GM21515 (cell line): ENCODE results near the gene PRDM2.

Source experiments
- ATAC-seq: cut with Tn5 transposase; IDR thresholded peaks from one replicate; pipeline ENCODE4 v1.9.1; 2021; ENCODE audit not compliant: unreplicated experiment

Gene PRDM2

DNA sequence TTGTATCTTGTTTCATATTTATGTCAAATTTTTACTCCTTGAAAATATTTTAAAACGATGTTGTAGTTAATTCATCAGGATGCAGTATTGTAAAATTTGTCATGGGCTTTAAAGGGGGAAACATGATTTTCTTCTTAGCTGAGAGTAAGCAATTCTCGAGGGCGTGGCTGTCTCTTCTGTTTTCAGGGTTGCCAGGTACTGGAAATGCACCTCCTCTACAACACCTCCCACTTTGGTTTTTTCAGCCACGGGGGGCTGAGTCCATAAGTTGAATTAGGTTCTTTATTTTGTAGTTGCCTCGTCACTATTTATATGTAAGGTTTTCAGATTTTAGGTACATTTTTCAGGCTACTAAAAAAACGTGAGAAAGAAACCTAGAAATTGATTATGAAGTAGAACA, 64.0 kb downstream of the PRDM2 start:
- no peak for ATAC-seq

GRCh38 chr1:13764588-13765332, 64.8 kb downstream of the PRDM2 start:
- no peak for ATAC-seq

DNA sequence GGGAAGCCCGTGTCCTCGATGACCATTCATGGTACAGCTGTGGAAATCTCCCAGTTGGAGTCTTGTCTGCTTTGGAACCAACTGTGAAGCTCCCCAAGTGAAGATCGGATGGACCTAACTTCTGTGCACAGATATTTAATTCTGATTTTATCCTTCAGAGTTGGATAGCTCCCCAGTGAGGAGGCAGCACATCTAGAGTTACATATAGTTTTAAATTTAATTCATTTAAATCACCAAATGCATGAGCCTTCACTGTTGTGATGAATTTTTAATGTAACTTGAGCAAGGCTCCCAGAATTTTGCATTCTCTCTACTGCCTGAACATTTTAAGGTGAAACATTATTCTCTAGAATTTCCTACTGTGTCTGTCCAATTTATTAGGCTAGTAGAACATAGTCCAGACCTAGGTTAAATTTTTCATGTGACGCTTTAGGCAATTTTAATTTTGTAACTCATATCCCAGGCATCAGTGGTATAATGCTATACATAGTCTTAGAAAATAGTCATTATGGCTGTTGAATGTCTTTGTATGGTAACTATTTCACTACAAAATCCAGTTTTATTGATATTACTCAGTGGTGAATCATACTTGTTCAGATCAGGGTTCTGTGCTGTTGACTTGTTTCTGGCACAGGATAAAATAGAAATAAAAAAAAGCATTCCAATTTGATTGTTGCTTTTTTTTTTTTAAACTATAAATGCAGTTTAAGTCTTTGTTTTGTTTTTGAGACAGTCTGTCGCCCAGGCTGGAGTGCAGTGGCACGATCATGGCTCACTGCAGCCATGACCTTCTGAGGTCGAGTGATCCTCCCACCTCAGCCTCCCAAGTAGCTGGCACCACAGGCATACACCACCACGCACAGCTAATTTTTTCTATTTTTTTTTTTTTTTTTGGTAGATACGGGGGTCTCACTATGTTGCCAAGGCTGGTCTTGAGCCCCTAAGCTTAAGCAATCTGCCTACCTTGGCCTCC, 66.9 kb downstream of the PRDM2 start:
- no peak for ATAC-seq

GRCh38 chr1:13769212-13769611, 69.2 kb downstream of the PRDM2 start:
- no peak for ATAC-seq

GRCh38 chr1:13769830-13770229, 69.8 kb downstream of the PRDM2 start:
- ATAC-seq = no peak

DNA sequence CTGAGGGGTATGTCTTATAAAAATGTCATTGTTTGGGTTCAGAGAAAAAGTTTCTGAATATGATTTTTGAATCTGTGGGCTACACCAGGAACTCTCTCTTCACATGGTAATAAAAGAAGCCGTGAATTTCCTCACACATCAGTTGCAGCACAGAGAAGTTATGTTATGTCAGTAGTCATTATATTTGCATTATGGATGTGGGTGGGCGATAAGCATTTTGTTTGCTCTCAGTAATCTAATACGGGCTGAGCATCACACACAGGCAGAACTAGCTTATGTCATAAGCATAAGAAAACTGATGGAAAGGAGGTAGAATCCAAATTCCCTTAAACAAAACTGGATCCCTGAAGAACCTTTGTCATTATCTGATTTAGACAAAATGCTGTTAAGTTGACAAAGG, 70.8 kb downstream of the PRDM2 start:
- no peak for ATAC-seq

GRCh38 chr1:13771745-13772144, 71.8 kb downstream of the PRDM2 start:
- ATAC-seq = no peak

DNA sequence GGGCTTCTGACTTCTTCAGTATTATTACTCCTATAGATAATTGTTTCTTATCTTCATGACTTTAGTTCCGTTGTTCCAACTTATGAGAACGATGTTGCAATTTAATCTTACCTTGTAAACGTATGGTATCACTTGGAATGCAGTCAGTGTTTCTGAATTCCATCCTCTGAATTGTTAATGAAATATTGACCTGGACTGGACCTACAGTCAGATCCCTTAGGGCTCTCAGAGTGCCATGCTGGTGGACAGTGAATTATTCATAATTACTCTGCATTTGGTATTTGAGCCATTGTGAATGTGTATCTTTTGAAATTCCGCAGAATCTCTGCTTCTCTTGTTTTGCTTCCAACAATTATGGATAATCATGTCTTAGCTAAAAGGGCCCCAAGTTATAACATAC, 72.3 kb downstream of the PRDM2 start:
- no peak for ATAC-seq

- ATAC-seq = no peak
Measured at GRCh38 chr1:13774121-13774520, 74.1 kb downstream of the PRDM2 start.

- ATAC-seq = no peak
Measured at GRCh38 chr1:13775459-13775858, 75.5 kb downstream of the PRDM2 start.

DNA sequence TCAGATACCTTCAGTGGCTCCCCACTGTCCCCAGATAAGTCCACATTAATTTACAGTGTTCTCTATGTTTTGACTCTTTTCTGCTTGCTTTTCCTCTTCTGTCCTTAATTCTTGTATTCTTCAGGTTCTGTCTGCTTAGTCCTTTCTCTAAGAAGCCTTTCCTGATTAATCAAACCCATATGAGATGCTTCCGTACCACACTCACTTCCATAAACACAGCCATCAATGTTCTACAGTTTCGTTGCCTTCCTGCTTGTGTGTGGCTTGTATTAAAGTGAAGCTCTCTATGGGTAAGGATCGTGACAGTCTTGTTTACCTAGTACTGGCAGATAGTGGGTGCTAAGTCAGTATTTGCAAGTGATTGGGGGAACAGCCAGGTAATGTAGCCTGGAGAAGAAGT, 75.9 kb downstream of the PRDM2 start:
- ATAC-seq = no peak

DNA sequence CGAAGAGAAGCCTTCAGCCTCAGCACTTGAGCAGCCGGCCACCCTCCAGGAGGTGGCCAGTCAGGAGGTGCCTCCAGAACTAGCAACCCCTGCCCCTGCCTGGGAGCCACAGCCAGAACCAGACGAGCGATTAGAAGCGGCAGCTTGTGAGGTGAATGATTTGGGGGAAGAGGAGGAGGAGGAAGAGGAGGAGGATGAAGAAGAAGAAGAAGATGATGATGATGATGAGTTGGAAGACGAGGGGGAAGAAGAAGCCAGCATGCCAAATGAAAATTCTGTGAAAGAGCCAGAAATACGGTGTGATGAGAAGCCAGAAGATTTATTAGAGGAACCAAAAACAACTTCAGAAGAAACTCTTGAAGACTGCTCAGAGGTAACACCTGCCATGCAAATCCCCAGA, 78.4 kb downstream of the PRDM2 start:
- ATAC-seq = no peak

DNA sequence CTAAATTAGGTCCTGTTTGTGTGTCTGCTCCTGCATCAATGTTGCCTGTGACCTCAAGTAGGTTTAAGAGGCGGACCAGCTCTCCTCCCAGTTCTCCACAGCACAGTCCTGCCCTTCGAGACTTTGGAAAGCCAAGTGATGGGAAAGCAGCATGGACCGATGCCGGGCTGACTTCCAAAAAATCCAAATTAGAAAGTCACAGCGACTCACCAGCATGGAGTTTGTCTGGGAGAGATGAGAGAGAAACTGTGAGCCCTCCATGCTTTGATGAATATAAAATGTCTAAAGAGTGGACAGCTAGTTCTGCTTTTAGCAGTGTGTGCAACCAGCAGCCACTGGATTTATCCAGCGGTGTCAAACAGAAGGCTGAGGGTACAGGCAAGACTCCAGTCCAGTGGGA, 79.9 kb downstream of the PRDM2 start:
- no peak for ATAC-seq

DNA sequence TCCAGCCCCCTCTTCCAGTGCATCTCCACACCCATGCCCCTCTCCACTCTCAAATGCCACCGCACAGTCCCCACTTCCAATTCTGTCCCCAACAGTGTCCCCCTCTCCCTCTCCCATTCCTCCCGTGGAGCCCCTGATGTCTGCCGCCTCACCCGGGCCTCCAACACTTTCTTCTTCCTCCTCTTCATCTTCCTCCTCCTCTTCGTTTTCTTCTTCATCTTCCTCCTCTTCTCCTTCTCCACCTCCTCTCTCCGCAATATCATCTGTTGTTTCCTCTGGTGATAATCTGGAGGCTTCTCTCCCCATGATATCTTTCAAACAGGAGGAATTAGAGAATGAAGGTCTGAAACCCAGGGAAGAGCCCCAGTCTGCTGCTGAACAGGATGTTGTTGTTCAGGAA, 80.8 kb downstream of the PRDM2 start:
- ATAC-seq = no peak

DNA sequence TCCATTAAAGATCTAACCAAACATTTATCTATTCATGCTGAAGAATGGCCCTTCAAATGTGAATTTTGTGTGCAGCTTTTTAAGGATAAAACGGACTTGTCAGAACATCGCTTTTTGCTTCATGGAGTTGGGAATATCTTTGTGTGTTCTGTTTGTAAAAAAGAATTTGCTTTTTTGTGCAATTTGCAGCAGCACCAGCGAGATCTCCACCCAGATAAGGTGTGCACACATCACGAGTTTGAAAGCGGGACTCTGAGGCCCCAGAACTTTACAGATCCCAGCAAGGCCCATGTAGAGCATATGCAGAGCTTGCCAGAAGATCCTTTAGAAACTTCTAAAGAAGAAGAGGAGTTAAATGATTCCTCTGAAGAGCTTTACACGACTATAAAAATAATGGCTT, 81.2 kb downstream of the PRDM2 start:
- ATAC-seq = no peak

DNA sequence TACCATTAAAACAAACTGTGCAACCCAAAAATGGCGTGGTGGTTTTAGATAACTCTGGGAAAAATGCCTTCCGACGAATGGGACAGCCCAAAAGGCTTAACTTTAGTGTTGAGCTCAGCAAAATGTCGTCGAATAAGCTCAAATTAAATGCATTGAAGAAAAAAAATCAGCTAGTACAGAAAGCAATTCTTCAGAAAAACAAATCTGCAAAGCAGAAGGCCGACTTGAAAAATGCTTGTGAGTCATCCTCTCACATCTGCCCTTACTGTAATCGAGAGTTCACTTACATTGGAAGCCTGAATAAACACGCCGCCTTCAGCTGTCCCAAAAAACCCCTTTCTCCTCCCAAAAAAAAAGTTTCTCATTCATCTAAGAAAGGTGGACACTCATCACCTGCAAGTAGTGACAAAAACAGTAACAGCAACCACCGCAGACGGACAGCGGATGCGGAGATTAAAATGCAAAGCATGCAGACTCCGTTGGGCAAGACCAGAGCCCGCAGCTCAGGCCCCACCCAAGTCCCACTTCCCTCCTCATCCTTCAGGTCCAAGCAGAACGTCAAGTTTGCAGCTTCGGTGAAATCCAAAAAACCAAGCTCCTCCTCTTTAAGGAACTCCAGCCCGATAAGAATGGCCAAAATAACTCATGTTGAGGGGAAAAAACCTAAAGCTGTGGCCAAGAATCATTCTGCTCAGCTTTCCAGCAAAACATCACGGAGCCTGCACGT, 82.1 kb downstream of the PRDM2 start:
- ATAC-seq = no peak

- no peak for ATAC-seq
Measured at GRCh38 chr1:13782634-13783360, 82.8 kb downstream of the PRDM2 start.

- no peak for ATAC-seq
Measured at GRCh38 chr1:13783551-13783950, 83.6 kb downstream of the PRDM2 start.

DNA sequence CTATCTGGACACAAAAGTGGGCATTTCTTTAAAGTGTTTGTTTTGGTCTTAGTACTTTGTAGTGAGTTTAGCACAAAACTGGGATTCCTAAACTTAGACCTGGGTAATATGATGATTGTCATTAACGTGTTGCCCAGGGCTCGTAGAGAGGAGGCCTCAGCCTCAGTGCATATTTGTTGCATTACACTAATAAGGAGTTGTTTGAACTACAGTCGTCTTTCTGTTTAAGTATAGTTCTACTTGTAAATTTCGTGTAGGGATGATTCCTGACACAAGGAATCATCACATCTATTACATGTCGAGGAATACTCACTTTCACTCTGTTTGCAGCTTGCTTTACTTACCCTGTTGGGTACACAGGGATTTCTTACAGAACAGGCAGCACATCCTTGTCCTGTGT, 85.0 kb downstream of the PRDM2 start:
- no peak for ATAC-seq

- ATAC-seq = no peak
Measured at GRCh38 chr1:13786541-13786940, 86.6 kb downstream of the PRDM2 start.

- no peak for ATAC-seq
Measured at GRCh38 chr1:13788795-13789194, 88.8 kb downstream of the PRDM2 start.
